Limb (tissue), 2 donors: ENCODE results near the gene ZNF445.
A peak's percentile ranks its signal among the peaks of the same experiment; 100 is the strongest.
"Not testable (repeated sequence)": the region's sequence is repeated elsewhere in the genome, so short reads cannot be mapped to it uniquely, and the experiment has no call there.

ENCODE experiments used
- DNase-seq, 2 donors: peaks; one replicate each; pipeline ENCODE4 v3.0.0-alpha.2; 2016; ENCODE audit errors: extremely low spot score in 2 of 2

ZNF445 gene

DNA sequence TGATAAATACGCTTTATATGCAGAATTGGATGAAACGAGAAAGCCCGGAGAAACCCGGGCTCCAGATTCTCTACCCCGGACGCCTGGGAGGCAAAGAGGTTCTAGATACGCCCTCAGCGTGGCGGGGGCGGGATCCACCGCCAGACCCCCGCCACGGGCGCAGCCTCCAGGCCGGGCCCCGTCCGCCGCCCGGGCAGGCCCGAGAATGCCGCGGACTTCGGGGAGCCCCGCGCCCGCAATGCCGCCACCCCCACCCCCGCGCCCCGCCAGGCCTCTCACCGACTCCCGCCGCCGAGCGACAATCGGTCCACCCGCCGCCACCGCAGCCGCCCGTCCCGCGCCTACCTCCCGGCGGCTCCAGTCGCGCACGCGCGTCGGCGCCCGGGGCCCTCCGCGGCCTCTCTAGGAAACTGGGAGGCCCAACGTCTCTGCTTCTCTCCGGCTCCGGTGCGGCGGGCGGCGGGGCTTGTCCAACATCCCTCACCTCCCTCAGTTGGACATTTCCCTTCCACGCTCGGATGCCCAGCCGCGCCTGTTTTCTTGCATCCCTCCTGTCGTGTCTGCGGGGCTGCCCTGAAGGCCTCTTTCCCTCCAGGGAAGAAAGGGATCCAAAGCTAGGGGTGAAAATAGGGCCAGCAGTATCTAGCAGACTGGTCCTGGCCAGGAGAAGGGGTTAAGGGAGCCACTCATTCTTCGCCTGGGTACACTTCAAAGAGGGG, at the start of gene ZNF445:
Gene ZNF445 (minus strand): TSS at position 359 of the 719 bp plus-strand sequence. CDS start 22,121 bp downstream, outside the sequence.
- DNase-seq = peak; percentile 68 to 90

DNA sequence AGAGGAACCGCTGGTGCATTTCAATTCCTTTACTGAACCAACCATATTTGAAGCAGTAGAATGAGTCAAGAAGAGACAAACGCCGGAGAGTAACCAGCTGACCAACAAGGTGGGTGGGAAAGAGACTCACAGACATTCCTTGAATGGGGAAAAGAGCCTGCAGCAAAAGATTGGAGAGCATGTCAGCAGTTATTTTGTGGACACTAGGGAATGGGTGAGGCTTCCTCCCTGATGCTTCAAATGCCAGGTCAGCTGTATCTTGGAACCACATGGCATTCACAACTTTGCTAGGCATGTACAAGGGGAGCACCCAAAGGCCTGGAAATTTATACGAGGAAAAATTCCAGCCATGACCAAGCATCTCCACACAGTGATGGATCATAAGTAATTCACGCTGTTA, 47.6 kb upstream of the ZNF445 start:
- no peak for DNase-seq

DNA sequence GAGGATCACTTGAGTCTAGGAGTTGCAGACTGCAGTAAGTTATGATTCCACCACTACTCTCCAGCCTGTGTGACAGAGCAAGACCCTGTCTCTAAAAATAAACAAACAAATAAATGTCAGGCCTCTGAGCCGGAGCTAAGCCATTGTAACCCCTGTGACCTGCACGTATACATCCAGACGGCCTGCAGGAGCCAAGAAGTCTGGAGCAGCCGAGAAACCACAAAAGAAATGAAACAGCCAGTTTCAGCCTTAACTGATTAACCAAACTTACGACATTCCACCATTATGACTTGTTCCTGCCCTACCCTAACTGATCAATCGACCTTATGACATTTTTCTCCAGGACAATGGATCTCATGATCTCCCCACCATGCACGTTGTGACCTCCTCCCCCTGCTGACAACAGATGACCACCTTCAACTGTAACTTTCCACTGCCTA, 45.0 kb upstream of the ZNF445 start:
- DNase-seq = no peak

DNA sequence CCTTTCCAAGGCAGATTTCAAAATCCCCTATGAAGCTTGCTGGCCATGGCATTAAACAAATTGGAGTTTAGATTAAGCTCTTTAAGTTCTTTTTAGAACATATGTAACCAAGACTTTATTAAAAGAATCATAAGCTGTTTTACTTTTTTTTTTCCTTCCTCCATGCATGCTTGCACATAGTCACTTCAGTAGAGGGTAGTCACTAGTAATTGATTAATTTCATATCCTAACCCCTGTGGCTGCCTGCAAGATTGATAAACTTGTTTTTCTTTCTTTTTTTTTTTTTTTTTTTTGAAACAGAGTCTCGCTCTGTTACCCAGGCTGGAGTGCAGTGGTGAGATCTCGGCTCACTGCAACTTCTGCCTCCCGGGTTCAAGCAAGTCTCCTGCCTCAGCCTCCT, 44.3 kb upstream of the ZNF445 start:
- no peak for DNase-seq

DNA sequence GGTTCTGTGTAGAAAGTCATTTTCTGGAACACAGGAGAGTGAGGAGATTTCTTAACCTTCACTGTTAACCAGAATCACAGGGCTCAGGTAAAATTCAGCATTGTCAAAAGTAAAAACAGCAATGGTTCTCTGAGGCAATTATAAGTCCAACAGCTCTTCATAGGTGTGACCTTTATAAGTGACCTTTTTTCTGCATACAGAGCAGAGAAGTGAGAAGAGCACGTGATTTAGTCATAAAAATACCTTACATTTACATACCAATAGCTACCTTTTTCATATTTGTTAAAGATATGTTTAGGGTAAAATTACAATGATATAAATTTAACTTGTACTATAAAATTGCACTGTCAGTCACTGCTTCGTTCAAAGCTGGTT, 41.3 kb upstream of the ZNF445 start:
- DNase-seq = no peak

DNA sequence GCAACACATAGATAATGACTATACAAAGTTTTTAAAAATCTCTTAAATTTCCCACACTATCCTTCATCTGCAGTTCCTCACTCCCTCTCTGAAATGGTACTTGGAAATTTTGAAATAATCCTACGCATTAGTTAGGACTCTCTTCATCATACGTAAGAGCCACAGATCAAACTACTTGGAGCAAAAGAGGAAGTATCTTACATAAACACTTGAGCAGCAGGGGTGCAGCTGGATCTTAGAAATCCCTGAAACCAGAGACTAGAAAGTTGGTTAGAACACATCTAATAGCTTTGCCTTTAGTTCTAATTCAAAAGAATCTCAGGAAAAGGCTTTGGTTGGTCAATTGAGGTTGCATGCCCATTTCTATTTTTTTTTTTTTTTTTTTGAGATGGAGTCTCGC, 38.8 kb upstream of the ZNF445 start:
- DNase-seq = no peak

DNA sequence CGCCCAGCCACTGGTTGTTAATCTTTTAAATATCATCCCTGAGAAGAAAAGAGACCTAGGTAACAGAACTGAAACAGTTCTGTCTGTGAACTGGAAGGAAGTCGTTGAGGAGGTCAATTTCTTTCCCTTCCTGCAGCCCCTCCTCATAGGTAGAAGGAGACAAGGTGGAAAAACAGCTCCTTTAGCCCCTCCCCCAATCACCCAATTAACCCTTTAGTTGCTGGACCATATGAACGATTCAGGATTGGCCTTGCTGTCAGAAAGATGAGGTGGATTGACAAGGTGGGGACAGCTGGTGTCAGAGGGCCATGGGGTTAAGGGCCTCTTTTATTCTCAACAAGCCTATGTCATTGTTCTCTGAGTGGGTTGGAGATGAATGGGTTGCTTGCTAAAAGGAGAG, 36.0 kb upstream of the ZNF445 start:
- DNase-seq = no peak

DNA sequence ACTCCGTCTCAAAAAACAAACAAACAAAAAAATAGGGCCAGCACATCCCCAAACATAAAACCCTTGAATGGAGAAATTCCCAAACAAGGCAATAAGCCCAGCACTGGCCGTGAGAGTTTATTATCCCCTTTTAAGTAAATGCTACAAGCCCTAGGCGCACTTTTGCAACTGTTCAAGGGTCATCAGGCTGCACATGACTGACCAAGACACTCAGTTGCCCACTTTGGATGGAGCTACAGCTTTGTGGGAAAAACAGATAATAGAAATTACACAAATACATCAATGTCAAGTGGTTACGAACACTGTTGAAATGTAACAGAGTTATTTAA, 33.7 kb upstream of the ZNF445 start:
- DNase-seq = no peak

DNA sequence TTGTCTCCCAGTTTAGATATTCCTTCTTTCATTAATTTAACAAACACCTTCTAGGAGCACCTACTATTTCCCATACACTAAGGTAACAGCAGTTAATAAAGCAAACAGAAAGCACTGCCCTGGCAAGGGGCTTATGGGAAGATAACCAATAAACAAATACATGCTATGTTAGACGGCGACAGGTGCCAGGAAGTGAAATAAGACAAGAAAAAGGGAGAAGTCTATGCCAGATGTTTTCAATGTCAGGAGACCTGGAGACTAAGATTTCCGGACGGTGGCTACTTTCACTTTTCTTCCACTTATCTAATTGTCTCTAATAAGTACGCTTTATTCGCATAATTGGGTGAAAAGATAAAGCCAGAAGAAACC, 32.5 kb upstream of the ZNF445 start:
- DNase-seq = peak in 1 of 2 donors; percentile 21

DNA sequence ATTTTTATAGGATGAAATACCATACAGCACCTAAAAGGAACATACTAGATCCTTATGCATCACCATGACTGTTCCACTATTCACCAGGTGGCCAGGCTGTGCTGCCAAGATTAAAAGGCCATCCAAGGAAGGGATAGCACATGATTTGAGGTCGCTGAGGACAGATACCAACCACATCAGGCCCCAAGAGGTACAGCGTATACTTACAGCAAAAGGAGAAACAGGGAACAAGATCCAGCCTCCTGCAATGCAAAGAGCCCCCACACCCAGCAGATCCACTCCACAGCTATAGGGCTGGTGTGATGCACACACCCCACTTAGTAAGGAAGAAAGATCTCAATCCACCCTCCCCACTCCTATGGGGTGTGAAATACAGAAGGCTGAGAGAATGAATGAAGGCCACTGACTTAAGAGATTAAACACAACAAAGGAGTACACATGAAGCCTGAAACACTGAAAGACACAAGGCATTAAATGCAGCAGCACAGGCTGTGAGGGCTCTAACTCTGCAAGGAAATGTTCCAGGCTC, 32.0 kb upstream of the ZNF445 start:
- DNase-seq = no peak

DNA sequence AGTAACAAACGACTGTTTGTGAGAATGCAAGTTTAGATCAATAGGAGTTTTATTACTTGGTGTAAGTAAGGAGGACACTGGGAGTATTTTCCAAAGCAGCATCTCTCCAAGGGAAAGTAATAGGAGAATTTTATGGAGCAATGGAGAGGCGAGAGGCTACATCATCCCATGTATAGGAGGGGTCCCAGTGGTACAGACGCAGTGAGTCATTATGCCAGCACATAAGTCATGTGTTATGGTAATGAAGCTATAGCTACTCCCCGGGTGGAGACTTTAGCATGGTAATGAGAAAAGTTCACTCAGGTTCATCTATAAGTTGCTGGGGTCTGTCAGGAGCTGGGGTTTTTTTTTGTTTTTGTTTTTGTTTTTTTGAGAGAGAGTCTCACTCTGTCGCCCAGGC, 29.5 kb upstream of the ZNF445 start:
- no peak for DNase-seq

DNA sequence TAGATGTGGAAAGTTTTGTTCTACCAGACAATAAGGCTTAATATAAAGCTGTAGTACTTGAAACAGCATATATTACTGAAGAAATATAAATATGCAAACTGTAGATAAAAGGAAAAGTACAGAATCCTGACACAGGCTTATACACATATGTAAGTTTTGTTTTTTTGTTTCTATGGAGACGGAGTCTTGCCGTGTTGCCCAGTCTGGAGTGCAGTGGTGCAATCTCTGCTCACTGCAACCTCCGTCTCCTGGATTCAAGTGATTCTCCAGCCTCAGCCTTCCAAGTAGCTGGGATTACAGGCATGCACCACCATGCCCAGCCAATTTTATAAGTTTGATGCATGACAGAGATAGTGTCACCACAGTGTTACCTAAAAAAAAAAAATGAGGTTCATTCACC, 29.1 kb upstream of the ZNF445 start:
- no peak for DNase-seq

DNA sequence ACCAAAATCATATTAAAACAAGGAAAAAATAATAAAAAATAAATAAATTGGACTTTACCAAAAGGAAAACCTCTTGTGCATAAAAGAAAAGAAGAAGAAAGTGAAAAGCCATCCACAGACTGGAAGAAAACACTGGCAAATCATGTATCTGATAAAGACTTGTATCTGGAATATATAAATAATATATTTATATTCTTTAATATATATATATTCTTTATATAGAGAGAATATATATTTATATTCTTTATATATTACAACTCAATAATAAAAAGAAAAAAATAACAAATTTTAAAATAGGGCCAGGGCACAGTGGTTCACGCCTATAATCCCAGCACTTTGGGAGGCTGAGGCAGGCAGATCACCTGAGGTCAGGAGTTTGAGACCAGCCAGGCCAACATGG, 27.1 kb upstream of the ZNF445 start:
- DNase-seq = no peak

DNA sequence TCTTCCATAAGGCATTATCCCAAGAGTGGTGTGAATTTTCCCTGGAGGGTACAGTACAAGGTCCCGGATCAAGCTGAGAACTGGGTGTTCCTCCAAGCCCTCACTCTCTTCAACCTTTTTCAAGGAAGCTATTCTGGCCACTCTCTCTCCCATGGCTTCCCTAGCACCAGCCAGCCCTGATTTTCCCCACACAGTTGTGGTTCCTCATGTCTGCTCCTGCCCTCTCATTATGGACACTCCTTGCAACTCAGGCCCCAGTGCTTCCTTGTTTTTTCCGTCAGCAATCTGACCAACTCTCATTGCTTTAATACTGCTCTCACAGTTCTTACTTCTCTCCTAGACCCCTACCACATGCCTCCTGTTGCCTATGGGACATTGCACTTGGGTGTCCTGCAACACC, 25.7 kb upstream of the ZNF445 start:
- not testable (repeated sequence) for DNase-seq

DNA sequence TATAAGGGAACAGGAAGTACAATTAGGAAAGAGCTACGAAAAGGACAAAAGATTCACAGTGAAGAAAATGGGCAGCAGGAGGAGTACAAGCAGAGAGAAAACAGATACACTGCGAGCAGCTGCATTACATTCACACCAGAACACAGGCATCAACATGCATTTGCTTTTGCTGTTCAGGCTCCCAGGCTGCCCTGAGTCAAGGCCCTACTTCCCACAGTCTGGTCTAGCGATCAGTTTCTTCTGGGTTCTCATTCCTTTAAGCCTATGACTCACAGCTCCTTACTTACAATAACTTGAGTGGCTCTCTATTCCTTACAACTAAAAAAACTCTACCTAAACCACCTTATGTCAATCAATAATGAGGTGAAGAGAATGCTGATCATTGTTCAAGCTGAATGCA, 24.5 kb upstream of the ZNF445 start:
- DNase-seq = no peak

DNA sequence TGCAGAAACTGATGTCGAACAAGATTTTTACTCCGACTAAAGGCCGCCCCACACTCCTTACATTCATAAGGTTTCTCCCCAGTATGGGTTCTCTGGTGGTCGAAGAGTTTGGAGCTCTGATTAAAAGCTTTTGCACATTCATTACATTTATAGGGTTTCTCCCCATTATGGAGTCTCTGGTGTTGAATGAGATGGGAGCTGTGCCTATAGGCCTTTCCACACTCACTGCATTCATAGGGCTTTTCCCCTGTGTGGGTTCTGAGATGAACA, 22.4 kb upstream of the ZNF445 start:
- not testable (repeated sequence) for DNase-seq

DNA sequence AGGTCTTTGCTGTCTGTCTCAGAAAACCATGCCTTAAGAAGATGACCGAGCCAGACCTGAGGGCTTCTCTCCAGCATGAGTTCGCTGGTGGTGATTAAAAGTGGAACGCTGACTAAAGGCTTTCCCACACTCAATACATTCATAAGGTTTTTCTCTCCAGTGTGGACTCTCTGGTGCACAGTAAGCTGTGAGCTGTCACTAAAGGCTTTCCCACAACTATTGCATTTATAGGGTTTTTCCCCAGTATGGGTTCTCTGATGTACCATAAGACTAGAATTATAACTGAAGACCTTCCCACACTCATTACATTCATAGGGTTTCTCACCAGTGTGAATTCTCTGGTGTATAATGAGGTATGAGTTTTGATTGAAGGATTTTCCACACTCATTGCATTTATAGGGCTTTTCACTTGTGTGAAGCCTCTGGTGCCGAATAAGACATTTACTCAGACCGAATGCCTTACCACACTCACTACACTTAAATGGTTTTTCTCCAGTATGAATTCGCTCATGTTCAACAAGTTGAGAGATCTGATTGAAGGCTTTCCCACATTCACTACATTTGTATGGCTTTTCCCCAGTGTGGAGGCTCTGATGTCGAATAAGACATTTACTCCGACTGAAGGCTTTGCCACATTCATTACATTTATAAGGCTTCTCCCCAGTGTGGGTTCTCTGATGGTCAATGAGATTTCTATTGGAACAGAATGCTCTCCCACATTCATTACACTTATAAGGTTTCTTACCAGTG, 21.9 kb upstream of the ZNF445 start:
- no peak for DNase-seq

DNA sequence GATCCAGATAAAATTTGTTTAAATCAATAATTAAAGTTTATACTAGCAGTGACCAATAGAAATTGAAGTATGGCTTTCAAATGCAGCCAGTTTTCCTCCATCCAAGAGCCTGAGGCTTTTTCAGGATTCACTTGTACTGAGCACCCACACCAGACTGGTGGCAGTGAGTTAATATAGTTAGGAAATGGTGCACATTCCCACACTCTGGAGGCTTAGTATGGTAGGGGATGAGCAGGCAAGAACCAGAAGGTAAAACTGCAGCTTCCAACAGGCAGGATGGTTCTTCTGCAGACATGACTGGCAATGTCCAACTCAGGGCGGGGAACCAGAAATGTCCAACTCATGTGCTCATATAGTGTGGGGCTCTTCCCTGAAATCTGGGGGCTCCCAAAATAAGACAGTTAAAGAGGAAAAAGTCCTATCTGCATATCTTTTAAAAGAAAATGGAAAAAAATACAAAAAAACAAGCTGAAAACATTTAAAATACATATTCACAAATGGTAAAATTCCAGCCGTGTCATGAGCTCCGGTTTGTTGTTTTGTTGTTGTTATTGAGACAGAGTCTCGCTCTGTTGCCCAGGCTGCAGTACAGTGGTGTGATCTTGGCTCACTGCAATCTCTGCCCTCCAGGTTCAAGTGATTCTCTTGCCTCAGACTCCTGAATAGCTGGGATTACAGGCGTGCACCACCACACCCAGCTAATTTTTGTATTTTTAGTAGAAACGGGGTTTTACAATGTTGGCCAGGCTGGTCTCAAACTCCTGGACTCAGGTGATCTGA, 18.4 kb upstream of the ZNF445 start:
- no peak for DNase-seq

DNA sequence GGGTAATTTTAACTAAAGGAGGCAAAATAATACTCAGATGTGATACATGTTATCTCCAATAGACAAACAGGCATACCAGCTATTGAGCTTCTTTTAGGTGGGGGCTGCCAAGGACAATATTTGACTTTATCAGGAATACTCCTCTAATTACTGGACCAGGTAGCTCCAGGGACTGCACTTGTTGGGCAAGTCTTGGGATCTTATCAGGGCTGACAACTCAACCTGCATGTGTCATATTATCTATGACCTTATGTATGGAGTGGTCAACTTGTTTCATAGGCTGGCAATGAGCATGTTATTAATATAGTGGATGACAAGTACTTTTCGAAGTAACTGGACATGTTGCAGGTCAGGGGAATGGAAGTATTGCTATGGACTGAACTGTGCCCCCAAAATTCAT, 15.0 kb upstream of the ZNF445 start:
- DNase-seq = no peak

DNA sequence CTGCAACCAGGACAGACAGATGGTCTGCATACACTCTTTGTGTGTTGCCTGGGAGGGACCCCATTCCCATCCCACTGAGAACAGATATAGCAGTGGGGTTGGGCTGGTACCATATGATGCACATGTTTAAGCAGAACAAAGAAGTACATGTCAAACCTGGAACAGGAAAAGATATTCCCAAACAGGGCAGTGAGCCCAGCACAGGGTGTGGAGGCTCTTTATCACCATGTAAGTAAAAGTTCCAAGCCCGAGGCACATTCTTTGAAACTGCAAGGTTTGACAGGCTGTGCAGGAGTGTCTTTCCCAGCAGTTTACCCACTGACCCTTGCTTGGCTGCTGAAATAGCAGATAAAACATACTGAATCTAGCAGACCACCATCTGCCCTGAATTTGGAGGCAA, 5.3 kb upstream of the ZNF445 start:
- DNase-seq = no peak

DNA sequence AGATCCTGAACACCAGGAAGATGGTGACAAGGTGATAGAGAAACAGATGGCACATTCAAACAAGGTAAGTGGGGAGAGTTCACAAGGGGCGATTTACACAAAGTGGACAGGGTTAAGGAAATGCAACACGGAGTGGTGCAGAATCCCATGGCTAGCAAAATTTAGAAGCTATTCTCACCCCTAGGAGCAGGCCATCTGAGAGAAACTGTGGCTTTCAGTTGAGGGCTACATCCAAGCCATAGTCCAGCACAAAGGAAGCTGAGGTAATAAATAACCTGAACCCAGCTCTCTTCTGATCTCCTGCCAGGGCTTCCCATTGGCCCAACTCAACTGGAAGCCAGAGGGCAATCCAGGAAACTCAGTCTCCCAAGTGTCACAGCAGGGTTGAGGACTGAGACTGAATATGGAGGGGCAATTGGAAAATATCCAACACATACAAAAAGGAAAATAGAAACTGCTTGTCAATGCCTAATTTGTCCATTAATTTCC, 1.2 kb upstream of the ZNF445 start:
- DNase-seq = no peak

DNA sequence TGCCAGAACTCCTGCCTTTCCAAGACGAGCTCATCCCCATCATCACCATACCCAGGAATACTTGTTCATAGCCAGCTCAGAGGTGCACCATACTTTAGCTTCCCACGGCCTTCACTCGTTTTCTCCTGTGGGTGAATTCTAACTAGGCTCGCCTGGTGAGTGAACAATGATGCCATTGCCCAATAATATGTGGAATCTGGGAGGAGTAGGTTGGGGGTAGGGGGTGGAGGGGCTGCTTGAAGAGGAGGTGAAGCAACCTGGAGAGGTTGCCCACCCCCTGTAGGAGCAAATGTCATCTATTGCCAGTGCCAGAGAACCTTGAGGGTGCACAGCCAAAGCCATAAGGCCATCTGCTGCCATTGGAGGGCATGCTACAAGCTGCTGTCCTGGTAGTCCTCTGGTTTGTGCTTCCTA, 592 bp upstream of the ZNF445 start:
- DNase-seq = no peak

DNA sequence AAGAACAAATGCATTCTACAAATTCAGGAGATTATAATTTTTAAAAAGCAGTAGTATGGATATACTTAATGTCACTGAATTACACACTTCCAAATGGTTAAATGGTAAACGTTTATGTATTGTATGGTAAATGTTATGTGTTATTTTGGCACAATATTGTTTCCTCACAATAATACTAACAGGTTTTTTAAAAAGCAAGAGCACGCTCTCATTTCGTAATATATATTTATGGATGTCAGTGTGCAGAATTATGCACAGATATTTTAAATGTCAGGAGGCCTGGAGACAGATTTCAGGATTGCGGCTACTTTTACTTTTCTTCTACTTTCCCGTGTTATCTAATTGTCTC, 533 bp downstream of the ZNF445 start:
- DNase-seq = no peak
